C1 segment of cervical spinal cord (tissue), 14 donors: Measurements from ENCODE around the gene ALDH16A1.

Experiments used
- DNase-seq, 14 donors: peaks; one replicate each; lab custom pipeline; 2025; lab: John Stamatoyannopoulos, UW

ALDH16A1 gene

GRCh38 chr19:49453013-49453756, at the start of gene ALDH16A1:
Gene ALDH16A1 (plus strand): TSS chr19:49453225. CDS start chr19:49453332, 107 bp downstream.
- DNase-seq = peak; percentile 93 to 99 (median 98)

DNA sequence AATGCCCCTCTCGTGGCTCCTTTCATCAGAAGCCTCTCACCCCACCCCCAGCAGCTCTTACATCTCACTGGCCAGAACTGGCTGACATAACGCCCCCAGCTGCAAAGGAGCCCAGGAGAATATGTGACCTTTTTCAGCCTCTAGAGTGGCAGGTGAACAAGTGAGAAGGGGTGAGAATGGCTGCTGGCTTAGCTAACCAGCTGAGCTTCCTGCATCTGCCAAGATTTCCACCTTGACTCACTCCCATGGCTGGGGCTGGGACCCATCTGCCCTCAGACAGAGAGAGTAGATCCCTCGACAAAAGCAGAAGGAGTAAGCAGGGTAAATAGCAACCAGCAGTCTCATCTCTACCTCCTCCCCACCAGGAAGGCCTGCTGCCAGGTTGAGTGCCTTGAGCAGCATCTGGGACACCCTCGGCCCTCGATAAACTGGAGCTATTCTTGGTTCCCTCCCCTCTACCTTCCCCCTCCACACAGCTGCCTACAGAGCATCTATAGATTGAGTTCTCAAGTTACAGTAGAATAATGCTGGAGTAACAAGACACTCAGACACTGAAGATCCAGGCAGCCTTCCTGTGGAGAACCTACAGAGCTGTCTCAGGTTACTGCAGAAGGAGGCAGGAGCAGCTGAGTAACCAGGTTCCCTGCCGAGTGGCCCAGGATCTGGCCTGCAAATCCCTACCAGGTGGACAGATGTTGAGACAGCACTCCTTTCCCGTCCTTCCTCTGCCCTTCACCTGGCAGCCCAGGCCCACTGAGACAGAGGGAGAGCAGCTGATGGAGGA, 49.4 kb upstream of the ALDH16A1 start:
- no peak for DNase-seq

- DNase-seq = no peak
These were observed 45.9 kb upstream of the ALDH16A1 start for GRCh38 chr19:49407079-49407478.

DNA sequence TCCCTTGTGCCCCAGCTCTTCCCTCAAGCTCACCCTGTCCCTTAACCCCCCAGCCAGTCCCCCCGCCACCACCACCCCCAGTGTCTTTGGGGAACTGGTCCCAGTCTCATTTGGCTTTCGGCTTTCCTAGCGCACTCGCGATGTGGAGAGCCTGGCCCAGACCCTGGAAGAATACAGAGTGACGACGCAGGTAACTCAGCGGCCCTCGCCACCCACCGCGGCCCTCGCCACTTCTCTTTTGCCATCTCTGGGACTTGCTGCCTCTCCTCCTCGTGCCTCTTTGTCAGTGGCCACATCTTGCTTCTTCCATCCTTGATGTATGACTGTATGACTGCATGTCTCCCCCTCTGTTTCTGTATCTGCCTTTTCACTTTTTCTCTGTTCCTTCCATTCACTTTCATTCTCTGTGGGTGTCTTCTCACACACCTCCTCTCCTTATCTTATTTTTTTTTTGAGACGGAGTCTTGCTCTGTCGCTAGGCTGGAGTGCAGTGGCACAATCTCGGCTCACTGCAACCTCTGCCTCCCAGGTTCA, 45.5 kb upstream of the ALDH16A1 start:
- DNase-seq = no peak

- DNase-seq = no peak
These were observed 44.1 kb upstream of the ALDH16A1 start for GRCh38 chr19:49408816-49409440.

GRCh38 chr19:49409441-49410029, 43.5 kb upstream of the ALDH16A1 start:
- DNase-seq = no peak

GRCh38 chr19:49411681-49412326, 41.2 kb upstream of the ALDH16A1 start:
- no peak for DNase-seq

DNA sequence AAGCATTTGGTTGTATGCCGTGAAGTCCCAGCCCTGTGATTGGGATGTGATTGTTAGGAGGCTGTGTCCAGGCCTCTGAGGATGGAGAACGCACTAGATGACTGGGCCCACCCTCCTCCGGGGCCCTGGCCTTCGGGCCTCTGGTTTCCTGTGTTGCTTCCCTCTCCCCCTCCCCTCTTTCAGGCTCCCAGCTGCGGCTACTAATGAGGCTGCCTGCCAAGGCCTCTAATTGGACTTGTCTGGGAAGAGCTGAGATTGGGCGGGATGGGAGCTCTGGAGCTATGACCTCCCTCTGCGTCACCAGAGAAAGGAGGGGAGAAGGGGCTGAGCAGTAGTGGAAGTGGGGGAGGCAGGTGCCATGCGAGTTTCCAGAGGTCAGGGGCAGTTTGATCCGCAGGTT, 39.7 kb upstream of the ALDH16A1 start:
- no peak for DNase-seq

DNA sequence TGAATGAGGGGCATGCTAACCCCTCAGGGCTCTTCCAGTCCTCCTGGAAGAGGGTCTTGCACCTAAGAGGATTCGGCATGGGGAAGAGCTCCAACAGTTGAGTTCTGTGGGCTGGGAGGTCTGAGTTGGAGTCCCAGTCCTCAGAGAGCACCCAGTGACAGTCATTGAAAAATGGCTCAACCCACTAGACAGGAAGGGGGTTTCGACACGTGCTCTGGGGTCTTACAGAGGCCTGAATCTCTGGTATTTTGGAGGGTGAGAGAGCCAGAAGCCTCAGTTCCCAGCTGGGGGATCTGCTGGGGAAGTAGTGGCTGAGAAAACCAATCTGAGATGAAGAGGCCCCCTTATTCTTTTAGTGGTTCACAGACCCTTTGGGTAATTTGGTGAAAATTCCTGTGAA, 38.8 kb upstream of the ALDH16A1 start:
- no peak for DNase-seq

GRCh38 chr19:49415102-49415809, 37.8 kb upstream of the ALDH16A1 start:
- no peak for DNase-seq

DNA sequence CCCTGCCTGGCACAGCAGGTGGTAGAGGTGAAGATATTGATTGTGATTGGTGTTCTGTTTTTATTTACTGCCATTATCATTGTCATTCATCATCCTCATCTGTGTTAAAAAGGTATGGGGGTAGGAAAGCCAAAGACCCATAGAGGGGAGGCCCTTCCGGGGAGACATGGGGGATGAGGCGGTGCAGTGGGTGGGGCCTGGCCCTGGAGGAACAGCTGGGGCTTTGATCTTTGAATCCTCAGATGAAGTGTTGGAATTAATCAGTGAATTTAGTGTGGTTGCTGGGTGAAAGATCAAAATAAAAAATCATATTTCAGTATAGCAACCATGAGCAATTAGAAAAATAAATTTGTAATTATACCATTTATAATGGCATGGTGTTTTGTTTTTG, 37.2 kb upstream of the ALDH16A1 start:
- no peak for DNase-seq

- no peak for DNase-seq
These were observed 35.9 kb upstream of the ALDH16A1 start for GRCh38 chr19:49417088-49417487.

DNA sequence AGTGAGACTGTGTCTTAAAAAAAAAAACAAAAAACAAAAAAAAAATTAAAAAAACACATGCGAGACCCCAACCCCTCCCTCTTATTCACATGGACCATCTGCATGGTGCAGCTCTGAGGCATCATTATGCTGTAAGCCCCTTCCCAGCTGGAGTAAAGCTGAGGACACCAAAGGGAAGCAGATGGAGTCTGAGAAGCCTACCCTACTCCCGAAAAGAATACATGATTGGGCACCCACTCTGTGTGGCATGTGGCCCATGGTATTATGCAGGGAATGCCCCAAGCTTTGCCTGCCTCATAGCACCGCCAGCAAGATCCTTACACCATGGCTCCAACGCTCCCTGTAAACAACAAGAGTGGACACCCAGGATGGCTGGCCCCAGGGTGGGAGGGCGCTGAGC, 34.5 kb upstream of the ALDH16A1 start:
- DNase-seq = no peak

- DNase-seq = no peak
These were observed 33.9 kb upstream of the ALDH16A1 start for GRCh38 chr19:49419173-49419572.

DNA sequence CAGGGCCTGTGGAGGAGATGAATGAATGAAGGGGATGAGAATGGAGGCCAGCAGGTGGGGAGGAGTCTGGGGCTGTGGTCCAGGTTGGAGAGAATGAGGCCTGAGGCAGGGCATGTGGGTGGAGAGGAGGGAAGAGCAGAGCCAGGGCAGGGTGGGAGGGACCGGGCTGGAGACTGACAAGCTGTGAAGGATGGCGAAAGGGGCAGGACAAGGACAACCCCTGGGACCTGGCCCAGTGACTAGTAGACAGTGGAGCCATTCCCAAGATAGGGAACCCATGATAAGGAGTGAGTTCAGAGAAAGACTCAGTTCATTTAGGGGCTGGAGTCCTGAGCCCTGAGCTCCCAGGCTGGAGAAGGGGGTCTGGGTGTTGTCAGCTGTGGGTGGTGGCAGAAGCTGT, 32.8 kb upstream of the ALDH16A1 start:
- no peak for DNase-seq

DNA sequence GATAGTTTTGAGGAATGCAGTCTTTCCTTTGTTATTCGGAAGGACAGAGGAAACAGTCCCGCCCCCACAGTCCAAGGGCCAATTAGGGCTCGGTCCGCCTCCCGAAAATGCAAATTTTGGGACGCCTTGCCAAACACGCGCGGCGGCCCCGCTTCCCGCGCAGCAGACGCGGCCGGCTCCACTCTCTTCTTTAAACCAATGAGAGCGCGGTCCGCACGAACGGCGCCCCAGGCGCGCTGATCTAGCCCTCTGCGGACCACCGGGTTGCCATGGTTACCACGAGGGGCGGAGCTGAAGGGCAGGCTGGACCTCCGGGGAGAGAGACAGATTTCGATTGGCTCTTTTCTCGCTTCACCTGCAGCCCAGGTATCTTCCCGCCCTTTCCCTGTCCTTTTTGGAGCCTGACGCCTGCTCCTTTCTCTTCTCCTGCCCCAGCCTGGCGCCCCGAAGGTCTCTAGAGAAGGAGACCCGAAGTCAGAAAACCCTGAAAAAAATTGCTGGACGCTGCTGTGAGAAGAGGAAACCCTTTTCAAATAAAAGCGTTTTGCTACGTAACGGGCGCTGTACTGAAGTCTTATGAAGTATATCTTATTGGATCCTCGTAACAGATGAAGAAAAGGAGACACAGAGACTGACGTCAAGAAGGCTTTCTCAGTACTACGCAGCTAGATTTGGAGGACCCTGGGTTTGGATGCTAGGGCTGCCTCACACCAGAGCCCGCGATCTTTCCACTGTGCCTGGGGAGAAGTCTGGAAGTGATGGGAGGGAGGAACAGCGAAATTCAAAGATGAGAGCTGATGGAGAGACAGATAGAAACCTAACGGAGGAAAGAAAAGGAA, 31.8 kb upstream of the ALDH16A1 start:
- peak in 5 of 14 donors; percentile 0 to 94 (median 13) for DNase-seq

DNA sequence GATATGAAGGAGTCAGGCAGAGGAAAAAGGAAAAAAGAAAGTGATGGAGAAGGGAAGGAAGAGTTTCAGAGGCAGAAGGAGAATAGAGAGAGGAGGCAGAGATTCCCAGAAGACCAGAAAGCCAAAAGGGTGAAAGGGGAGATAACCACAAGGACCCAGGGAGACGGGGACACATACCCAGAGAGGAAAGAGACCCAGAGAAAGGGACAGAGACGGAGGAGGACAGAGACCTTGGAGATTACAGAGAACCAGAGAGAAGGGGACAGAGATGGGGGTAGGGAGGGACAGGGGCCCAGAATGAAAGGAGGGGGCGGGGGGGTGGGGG, 31.2 kb upstream of the ALDH16A1 start:
- peak in 1 of 14 donors; percentile 45 for DNase-seq

DNA sequence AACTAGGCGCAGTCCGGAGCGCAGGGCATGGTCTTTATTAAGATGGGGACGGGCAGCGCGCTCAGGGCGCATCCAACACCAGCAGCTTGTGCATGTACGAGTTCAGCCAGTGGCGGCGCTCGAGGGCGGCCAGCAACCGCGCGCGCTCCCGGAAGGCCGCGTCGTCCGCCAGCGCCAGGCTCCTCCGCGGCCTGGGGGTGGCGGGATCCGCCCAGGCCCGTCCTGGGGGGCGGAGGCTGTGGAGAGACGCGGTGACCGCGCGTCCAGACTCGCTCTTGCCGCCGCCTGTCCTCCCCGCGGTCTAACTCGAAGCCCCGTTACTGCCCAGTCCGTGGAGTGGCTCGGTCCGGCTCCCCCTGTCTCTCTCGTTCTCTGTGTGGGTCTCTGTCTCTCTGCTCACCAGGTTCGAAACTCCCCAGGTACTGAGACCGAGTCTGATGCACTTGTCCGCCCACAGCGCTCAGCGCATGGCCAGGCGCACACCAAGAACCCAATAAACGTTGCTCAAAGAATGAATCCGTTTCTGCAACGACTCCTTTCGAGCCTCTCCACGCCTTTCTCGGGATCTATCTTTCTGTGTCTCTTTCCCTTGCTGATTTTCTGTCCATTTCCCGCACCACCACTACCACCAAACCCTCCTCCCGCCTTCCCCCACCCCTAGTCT, 30.5 kb upstream of the ALDH16A1 start:
- DNase-seq = peak in 2 of 14 donors; percentile 2 to 74
